NT2/D1 (cell line): ENCODE results near the gene TSHZ3.

Source experiments
- YY1 ChIP-seq: IDR thresholded peaks from 2 replicates; pipeline ENCODE4 v1.6.1; 2011; ENCODE audit not compliant: insufficient read length, insufficient read depth
- ZNF274 ChIP-seq: IDR thresholded peaks from 2 replicates; pipeline ENCODE4 v1.6.1; 2011; ENCODE audit warnings: mild to moderate bottlenecking, low read depth, low read length

DNA sequence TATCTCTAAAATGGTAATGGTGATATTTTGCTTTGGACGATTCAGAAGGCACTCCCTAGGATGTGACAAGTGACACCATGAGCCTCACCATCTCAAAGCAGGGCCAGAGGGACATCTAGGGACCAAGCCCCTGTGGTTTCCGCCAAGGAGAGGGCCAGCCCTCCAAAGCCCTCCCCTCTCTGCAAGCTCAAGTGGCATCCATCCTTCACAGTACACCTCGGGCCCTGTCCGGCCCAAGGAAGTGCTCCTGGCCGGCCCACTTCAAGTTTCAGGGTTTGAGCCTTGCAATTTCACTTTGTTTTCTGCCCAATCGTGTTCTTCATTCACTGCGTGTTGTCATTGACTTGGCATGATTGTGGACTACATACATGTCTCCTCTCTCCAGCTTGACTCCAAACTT, 82.5 kb downstream of the TSHZ3 start:
- TF ChIP-seq YY1 (no peak), ZNF274 (no peak)
